ENCODE results near the gene POMT1.

DNA sequence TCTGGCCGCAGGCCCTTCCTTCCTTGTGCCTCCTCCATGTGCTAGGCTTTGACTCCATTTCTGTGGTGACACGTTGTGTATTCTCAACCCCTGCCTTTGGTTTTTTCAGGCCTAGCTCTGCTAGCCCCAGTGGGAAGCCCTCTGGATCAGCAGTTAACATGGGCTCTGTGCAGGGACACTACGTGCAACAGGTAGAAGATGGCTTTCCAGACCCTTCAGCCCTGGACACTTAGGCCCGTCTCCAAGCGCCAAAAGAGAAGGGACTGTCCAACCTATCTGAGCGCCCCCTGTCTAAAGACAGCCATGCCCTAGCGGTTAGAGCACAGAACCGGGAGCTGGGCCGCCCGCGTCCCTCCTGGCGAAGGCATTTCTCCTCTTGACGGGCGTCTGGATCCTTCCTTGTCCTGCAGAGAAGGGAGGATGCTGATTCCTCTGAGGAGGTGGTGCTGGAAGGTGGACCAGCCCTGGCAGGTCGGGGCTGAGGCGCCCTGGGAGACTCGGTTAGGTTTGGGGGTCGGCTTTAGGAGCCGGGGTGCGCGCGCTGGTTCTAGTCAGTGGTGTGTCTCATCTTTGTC lies 8.3 kb upstream of the POMT1 start:
- TF ChIP-seq, protein P1, sequence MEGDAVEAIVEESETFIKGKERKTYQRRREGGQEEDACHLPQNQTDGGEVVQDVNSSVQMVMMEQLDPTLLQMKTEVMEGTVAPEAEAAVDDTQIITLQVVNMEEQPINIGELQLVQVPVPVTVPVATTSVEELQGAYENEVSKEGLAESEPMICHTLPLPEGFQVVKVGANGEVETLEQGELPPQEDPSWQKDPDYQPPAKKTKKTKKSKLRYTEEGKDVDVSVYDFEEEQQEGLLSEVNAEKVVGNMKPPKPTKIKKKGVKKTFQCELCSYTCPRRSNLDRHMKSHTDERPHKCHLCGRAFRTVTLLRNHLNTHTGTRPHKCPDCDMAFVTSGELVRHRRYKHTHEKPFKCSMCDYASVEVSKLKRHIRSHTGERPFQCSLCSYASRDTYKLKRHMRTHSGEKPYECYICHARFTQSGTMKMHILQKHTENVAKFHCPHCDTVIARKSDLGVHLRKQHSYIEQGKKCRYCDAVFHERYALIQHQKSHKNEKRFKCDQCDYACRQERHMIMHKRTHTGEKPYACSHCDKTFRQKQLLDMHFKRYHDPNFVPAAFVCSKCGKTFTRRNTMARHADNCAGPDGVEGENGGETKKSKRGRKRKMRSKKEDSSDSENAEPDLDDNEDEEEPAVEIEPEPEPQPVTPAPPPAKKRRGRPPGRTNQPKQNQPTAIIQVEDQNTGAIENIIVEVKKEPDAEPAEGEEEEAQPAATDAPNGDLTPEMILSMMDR (IDR thresholded peaks at IDR 0.05) = no peak
- TF ChIP-seq POLR2A (IDR thresholded peaks at IDR 0.05) = no peak
